C4-2B (cell line): ENCODE data around the gene C11orf65.

Experiments used
- H3K27ac ChIP-seq: fragments of 450-650 bp; 2 replicates; pipeline ENCODE4 v1.5.1; 2017
- ZFX ChIP-seq: fragments of 450-650 bp; IDR thresholded peaks from 2 replicates; pipeline ENCODE4 v1.6.1; 2017
- TF ChIP-seq, protein P1 (sequence below): fragments of 450-650 bp; conservative IDR thresholded peaks from 2 replicates; pipeline ENCODE4 v1.5.1; 2017; ENCODE audit warnings: mild to moderate bottlenecking

The C11orf65 gene, protein sequence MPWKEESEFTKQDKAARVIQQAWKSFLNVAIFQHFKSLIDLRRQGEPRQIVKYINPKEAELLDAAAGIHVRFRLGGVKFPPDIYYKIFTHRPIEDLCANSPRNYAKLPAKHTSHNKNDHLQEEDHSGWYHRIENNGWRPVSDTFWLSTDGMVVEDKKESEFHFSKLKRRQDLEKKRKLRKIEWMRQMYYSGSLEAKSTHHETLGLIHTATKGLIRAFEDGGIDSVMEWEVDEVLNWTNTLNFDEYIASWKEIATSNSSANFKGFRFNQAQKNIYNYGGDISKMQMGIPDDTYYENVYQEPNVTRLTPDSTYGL

DNA sequence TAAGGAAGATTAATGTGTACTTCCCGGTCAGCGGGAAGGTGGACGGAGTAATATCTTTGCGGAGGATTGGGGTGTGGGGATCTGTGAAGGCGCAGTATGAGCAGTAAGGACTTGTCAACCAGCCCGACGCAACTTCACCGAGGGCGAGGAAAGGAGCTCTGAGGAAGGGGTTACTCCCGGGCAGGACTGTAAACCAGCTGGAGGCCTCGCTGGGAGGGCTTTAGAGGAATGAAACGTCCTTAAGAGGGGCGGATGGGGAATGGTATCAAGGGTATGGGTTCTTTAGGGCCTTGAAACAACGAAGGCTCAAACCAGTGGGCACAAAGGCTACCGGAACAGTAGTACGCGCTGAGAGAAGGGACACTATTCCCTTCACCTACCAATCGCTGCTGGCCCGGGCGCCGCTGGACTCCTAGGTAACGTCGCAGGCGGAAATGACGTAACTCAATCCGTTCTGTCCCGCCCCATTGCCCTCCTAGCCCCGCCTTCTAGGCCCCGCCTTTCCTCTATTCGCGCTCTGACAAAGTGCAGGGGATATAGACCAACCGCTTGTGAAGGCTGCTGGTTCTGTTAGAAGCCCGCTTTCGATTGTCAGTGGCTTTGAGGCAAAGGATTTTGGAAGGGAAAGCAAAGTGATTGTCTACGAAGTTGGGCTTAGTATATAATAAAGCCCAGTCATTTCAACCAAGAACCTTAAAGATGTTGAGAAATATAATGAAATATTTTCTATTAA lies at the start of gene C11orf65:
Gene C11orf65 (minus strand): TSS at position 439 of the 733 bp plus-strand sequence. CDS start 5,970 bp downstream, outside the sequence.
- peak within 1 kb of the TSS; percentile 96 for H3K27ac ChIP-seq
- TF ChIP-seq, protein P1, sequence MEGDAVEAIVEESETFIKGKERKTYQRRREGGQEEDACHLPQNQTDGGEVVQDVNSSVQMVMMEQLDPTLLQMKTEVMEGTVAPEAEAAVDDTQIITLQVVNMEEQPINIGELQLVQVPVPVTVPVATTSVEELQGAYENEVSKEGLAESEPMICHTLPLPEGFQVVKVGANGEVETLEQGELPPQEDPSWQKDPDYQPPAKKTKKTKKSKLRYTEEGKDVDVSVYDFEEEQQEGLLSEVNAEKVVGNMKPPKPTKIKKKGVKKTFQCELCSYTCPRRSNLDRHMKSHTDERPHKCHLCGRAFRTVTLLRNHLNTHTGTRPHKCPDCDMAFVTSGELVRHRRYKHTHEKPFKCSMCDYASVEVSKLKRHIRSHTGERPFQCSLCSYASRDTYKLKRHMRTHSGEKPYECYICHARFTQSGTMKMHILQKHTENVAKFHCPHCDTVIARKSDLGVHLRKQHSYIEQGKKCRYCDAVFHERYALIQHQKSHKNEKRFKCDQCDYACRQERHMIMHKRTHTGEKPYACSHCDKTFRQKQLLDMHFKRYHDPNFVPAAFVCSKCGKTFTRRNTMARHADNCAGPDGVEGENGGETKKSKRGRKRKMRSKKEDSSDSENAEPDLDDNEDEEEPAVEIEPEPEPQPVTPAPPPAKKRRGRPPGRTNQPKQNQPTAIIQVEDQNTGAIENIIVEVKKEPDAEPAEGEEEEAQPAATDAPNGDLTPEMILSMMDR = no peak
- peak; percentile 64 for TF ChIP-seq ZFX

DNA sequence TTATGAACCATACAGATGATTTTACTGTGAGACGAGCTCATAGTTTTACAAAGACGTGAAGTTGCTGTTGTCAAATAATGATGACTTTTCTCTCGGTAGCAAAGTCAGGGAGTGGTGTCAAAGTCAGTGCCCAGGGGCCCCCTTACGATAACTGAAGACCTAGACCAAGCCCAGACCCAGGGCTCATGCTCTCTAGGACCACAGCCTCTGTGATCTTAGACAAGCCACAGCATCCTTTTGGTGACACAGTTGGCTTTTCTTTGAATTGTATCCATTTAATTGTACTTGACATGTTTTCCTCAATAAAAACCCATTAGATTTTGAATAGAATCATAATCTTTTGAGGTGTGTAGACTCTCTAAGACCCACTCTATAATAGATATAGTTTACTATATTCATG lies 48.8 kb upstream of the C11orf65 start:
- no peak overlapping the region for H3K27ac ChIP-seq
- TF ChIP-seq, protein P1 = no peak
- TF ChIP-seq ZFX = no peak

- H3K27ac ChIP-seq = no peak overlapping the region
- TF ChIP-seq, protein P1 = no peak
- TF ChIP-seq ZFX = no peak
Measured at GRCh38 chr11:108512708-108513107, 45.4 kb upstream of the C11orf65 start.

- TF ChIP-seq ZFX = no peak
- TF ChIP-seq, protein P1 = no peak
Measured at GRCh38 chr11:108511851-108512474, 44.6 kb upstream of the C11orf65 start.

GRCh38 chr11:108508653-108509593 lies 41.6 kb upstream of the C11orf65 start:
- H3K27ac ChIP-seq = no peak overlapping the region
- TF ChIP-seq ZFX = no peak
- TF ChIP-seq, protein P1 = no peak

More at GRCh38 chr11:108511851-108512474, 44.6 kb upstream of the C11orf65 start:
- no peak overlapping the region for H3K27ac ChIP-seq

GRCh38 chr11:108501396-108501795 lies 34.1 kb upstream of the C11orf65 start:
- no peak for TF ChIP-seq ZFX
- TF ChIP-seq, protein P1 = no peak
- no peak overlapping the region for H3K27ac ChIP-seq
